DND-41 (cell line): ENCODE results near the gene PLEKHA7.
"Not testable (repeated sequence)": the region's sequence is repeated elsewhere in the genome, so short reads cannot be mapped to it uniquely, and the experiment has no call there.

Experiments used
- ATAC-seq: fragments of 200-7000 bp; cut with Tn5 transposase; 3 replicates; pipeline ENCODE4 v1.9.1; 2021; ENCODE audit warnings: low read depth; ENCODE audit not compliant: insufficient read depth
- DNase-seq: peaks from one replicate; pipeline ENCODE4 v3.0.0-alpha.2; 2020
- H2AFZ ChIP-seq: 2 replicates; pipeline ENCODE4 v1.6.0; 2012; ENCODE audit warnings: low read depth, low read length
- H3K27ac ChIP-seq: 2 replicates; pipeline ENCODE4 v1.5.1; 2012; ENCODE audit warnings: low read length, inconsistent platforms
- H3K27me3 ChIP-seq: fragments of 200-600 bp; sonication (generic); 2 replicates; pipeline ENCODE4 v1.6.0; 2012; ENCODE audit warnings: low read length, mild to moderate bottlenecking, inconsistent platforms; ENCODE audit not compliant: insufficient read depth, poor library complexity
- H3K36me3 ChIP-seq: 2 replicates; pipeline ENCODE4 v1.5.1; 2012; ENCODE audit warnings: low read length, inconsistent platforms; ENCODE audit not compliant: insufficient read depth
- H3K4me1 ChIP-seq: 2 replicates; pipeline ENCODE4 v1.5.1; 2012; ENCODE audit warnings: mild to moderate bottlenecking, low read length; ENCODE audit not compliant: insufficient read depth
- H3K4me2 ChIP-seq: 2 replicates; pipeline ENCODE4 v1.6.0; 2012; ENCODE audit warnings: mild to moderate bottlenecking, moderate library complexity, low read length, inconsistent platforms; ENCODE audit not compliant: insufficient read depth
- H3K4me3 ChIP-seq, 2 experiments: fragments of 200-600 bp in 1 of 2; shearing (Covaris generic) in 1 of 2; 2 replicates each; pipeline ENCODE4 v1.5.1; 2012 to 2016; ENCODE audit warnings: inconsistent platforms in 2 of 2, low read length in 2 of 2, mild to moderate bottlenecking in 2 of 2, low read depth in 1 of 2, moderate library complexity in 1 of 2
- H3K79me2 ChIP-seq: 2 replicates; pipeline ENCODE4 v1.6.0; 2012; ENCODE audit warnings: low read length, inconsistent platforms; ENCODE audit not compliant: insufficient read depth
- H3K9ac ChIP-seq: 2 replicates; pipeline ENCODE4 v1.6.0; 2012; ENCODE audit warnings: low read depth, mild to moderate bottlenecking, inconsistent platforms, low read length, moderate library complexity
- H3K9me3 ChIP-seq: 2 replicates; pipeline ENCODE4 v1.5.1; 2012; ENCODE audit warnings: low read length, moderate library complexity, mild to moderate bottlenecking, inconsistent platforms; ENCODE audit not compliant: insufficient read depth, severe bottlenecking
- H4K20me1 ChIP-seq: 2 replicates; pipeline ENCODE4 v1.6.0; 2012; ENCODE audit warnings: low read length; ENCODE audit not compliant: insufficient read depth
- CTCF ChIP-seq: IDR thresholded peaks from 2 replicates; pipeline ENCODE4 v1.5.1; 2012; ENCODE audit warnings: borderline replicate concordance, low read length, moderate library complexity, mild to moderate bottlenecking; ENCODE audit not compliant: poor library complexity, severe bottlenecking; ENCODE audit errors: extremely low read depth
- EZH2 ChIP-seq: IDR thresholded peaks from 3 replicates; pipeline ENCODE4 v1.6.1; 2012; ENCODE audit warnings: borderline replicate concordance, low read depth, mild to moderate bottlenecking, moderate library complexity, low read length, inconsistent platforms; ENCODE audit not compliant: severe bottlenecking

Gene PLEKHA7

GRCh38 chr11:17046690-17047089 is 32.5 kb upstream of the PLEKHA7 start:
- no peak overlapping the region for H3K9ac ChIP-seq
- H3K9me3 ChIP-seq, result no peaks in the 10 kb centered on the region
- peaks cover 5% of the 10 kb centered on the region for H3K27me3 ChIP-seq
- TF ChIP-seq CTCF (no peak), EZH2 (no peak)
- H4K20me1 ChIP-seq, result no peaks in the 10 kb centered on the region
- no peak for ATAC-seq
- no peak overlapping the region for H3K27ac ChIP-seq
- no peak for DNase-seq
- no peaks in the 10 kb centered on the region for H3K79me2 ChIP-seq
- no peaks in the 10 kb centered on the region for H3K36me3 ChIP-seq
- H3K4me2 ChIP-seq, result no peak overlapping the region
- no peak overlapping the region for H3K4me3 ChIP-seq
- H2AFZ ChIP-seq, result no peak overlapping the region
- H3K4me1 ChIP-seq, result no peaks in the 10 kb centered on the region

- Histone ChIP-seq H3K27me3 (no peaks in the 10 kb centered on the region), H3K36me3 (no peaks in the 10 kb centered on the region), H3K9me3 (no peaks in the 10 kb centered on the region), H2AFZ (no peak overlapping the region), H3K9ac (no peak overlapping the region), H3K4me2 (no peak overlapping the region), H3K4me1 (no peaks in the 10 kb centered on the region), H3K4me3 (no peak overlapping the region), H4K20me1 (no peaks in the 10 kb centered on the region), H3K79me2 (no peaks in the 10 kb centered on the region), H3K27ac (no peak overlapping the region)
- TF ChIP-seq CTCF (peak; percentile 21), EZH2 (no peak)
- DNase-seq (no peak), ATAC-seq (no peak)
Observed at GRCh38 chr11:17036666-17037658, 22.7 kb upstream of the PLEKHA7 start.

GRCh38 chr11:17034027-17034426 is 19.8 kb upstream of the PLEKHA7 start:
- H3K79me2 ChIP-seq, H3K27ac ChIP-seq, H3K36me3 ChIP-seq, H3K4me2 ChIP-seq, ATAC-seq, DNase-seq, H3K9me3 ChIP-seq, H2AFZ ChIP-seq, H3K4me3 ChIP-seq, H3K9ac ChIP-seq, H3K27me3 ChIP-seq, H4K20me1 ChIP-seq, H3K4me1 ChIP-seq: not testable (repeated sequence)

GRCh38 chr11:17026487-17027082 is 12.4 kb upstream of the PLEKHA7 start:
- Histone ChIP-seq H2AFZ (no peak overlapping the region), H3K27me3 (no peaks in the 10 kb centered on the region), H4K20me1 (no peaks in the 10 kb centered on the region), H3K36me3 (no peaks in the 10 kb centered on the region), H3K79me2 (no peaks in the 10 kb centered on the region), H3K4me1 (no peaks in the 10 kb centered on the region), H3K9me3 (no peaks in the 10 kb centered on the region), H3K9ac (no peak overlapping the region), H3K4me3 (no peak overlapping the region), H3K4me2 (no peak overlapping the region), H3K27ac (no peak overlapping the region)
- TF ChIP-seq EZH2 (no peak), CTCF (no peak)
- ATAC-seq, result no peak
- DNase-seq, result no peak
